GM21390 (cell line): ENCODE results near the gene KRTAP2-1.
"Not testable (repeated sequence)": the region's sequence is repeated elsewhere in the genome, so short reads cannot be mapped to it uniquely, and the experiment has no call there.

Experiments
- ATAC-seq: cut with Tn5 transposase; IDR thresholded peaks from one replicate; pipeline ENCODE4 v1.9.1; 2021; ENCODE audit not compliant: unreplicated experiment

Gene KRTAP2-1

GRCh38 chr17:41046735-41047465, at the start of gene KRTAP2-1:
Gene KRTAP2-1 (minus strand): TSS chr17:41047316. CDS start chr17:41047267, 49 bp downstream.
- ATAC-seq, result not testable (repeated sequence)

GRCh38 chr17:41096055-41096454, 48.9 kb upstream of the KRTAP2-1 start:
- no peak for ATAC-seq

- not testable (repeated sequence) for ATAC-seq
Measured at GRCh38 chr17:41088760-41089352, 41.7 kb upstream of the KRTAP2-1 start.

- not testable (repeated sequence) for ATAC-seq
Measured at GRCh38 chr17:41084100-41084856, 37.2 kb upstream of the KRTAP2-1 start, which contains the start of gene KRTAP4-7. Gene KRTAP4-7 (plus strand): TSS chr17:41084150. CDS start chr17:41084207, 57 bp downstream.

- not testable (repeated sequence) for ATAC-seq
Measured at GRCh38 chr17:41083427-41083826, 36.3 kb upstream of the KRTAP2-1 start.

- no peak for ATAC-seq
Measured at GRCh38 chr17:41082626-41083025, 35.5 kb upstream of the KRTAP2-1 start.

GRCh38 chr17:41076788-41077187, 29.7 kb upstream of the KRTAP2-1 start:
- ATAC-seq, result no peak

- no peak for ATAC-seq
Measured at GRCh38 chr17:41073676-41074075, 26.6 kb upstream of the KRTAP2-1 start.

- ATAC-seq, result no peak
Measured at GRCh38 chr17:41071606-41072360, 24.7 kb upstream of the KRTAP2-1 start.

- no peak for ATAC-seq
Measured at GRCh38 chr17:41069031-41069430, 21.9 kb upstream of the KRTAP2-1 start.

GRCh38 chr17:41067281-41067680, 20.2 kb upstream of the KRTAP2-1 start:
- ATAC-seq, result no peak

- ATAC-seq, result no peak
Measured at GRCh38 chr17:41065829-41066624, 18.9 kb upstream of the KRTAP2-1 start, which contains the start of gene KRTAP2-4. Gene KRTAP2-4 (minus strand): TSS chr17:41065879. CDS start chr17:41065845, 34 bp downstream.

- not testable (repeated sequence) for ATAC-seq
Measured at GRCh38 chr17:41065016-41065689, 18.0 kb upstream of the KRTAP2-1 start.

GRCh38 chr17:41064301-41064700, 17.2 kb upstream of the KRTAP2-1 start:
- ATAC-seq, result no peak

GRCh38 chr17:41063449-41063848, 16.3 kb upstream of the KRTAP2-1 start:
- ATAC-seq, result no peak

- no peak for ATAC-seq
Measured at GRCh38 chr17:41061964-41062363, 14.8 kb upstream of the KRTAP2-1 start.

- ATAC-seq, result no peak
Measured at GRCh38 chr17:41060052-41060604, 13.0 kb upstream of the KRTAP2-1 start, which contains the start of gene KRTAP2-3. Gene KRTAP2-3 (minus strand): TSS chr17:41060114. CDS start chr17:41060050, 64 bp downstream.

GRCh38 chr17:41059276-41060051, 12.3 kb upstream of the KRTAP2-1 start:
- ATAC-seq, result not testable (repeated sequence)
